Measurements from ENCODE around the gene SYNE3. TPM values are rescaled to one million over a fixed set of nuclear protein-coding genes. Genes with fewer than 3 reads are reported as not detected.

SYNE3 gene
- polyA plus RNA-seq, 1 donor (not counting 4 experiments of a cell fraction or from before 2014, with no cell fraction given), result 1.0 TPM

DNA sequence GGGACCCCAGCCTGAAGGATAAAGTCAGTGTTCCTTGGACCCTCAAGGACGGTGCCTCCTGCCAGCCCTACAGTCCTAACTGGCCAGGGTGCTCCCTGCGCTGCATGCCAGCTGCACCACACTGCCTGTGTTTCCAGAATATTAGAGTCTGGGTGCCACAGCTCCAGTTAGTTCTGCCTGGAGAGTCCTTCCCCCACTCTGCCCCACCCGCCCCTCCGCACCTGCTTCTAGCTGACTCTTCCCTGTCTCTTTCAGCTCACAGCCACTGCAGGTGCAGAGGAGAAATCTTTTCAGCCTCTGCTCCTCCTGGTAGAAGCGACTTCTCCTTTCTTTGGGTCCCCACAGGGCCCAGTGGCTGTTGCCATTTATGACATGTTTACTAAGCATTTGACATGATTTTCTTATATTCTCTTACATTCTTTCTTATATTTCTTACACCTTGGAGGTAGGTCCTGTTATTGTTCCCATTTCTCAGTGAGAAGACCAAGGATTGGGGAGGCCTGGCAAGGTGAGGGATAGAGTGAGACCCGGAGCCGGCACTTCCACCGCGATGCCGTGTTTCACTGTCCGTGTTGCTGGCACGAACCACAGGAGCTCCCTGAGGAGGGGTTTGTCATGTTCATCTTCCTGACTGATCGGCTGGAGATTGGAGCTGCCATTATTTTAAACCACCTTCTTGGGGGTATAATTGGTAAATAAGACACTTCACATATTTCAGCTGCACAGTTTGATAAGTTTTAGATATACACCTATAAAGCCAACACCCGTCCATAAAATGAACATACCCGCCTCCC, 29.4 kb downstream of the SYNE3 start:
- Histone ChIP-seq H3K4me3 (ENCODE audit: control insufficient read depth in 2 of 3, extremely low read depth in 1 of 3, insufficient read depth in 2 of 3, low read depth in 1 of 3, low read length in 3 of 3) (no peak overlapping the region), H3K9me1 (ENCODE audit: control insufficient read depth, extremely low read depth, insufficient read depth, low read length) (peaks cover 7% of the 10 kb centered on the region), H3K27me3 (ENCODE audit: control insufficient read depth, extremely low read depth, insufficient read depth, low read length) (no peaks in the 10 kb centered on the region), H3K9ac (ENCODE audit: control insufficient read depth, extremely low read depth, insufficient read depth, low read length) (no peak overlapping the region), H3K4me2 (ENCODE audit: control insufficient read depth, extremely low read depth, insufficient read depth, low read depth, low read length) (no peak overlapping the region), H3K36me3 (ENCODE audit: control insufficient read depth in 2 of 2, extremely low read depth in 1 of 2, insufficient read depth in 2 of 2, low read length in 2 of 2) (no peaks in the 10 kb centered on the region), H4K20me1 (ENCODE audit: control insufficient read depth, extremely low read depth, insufficient read depth, low read length) (peaks cover 5% of the 10 kb centered on the region), H3K27ac (ENCODE audit: control insufficient read depth, insufficient read depth, low read length) (no peak overlapping the region), H3K79me2 (ENCODE audit: control insufficient read depth, insufficient read depth, low read length) (no peaks in the 10 kb centered on the region), H2AFZ (ENCODE audit: control insufficient read depth, low read length) (no peak overlapping the region), H3K4me1 (ENCODE audit: control insufficient read depth, extremely low read depth, insufficient read depth, low read length) (peaks cover 40% of the 10 kb centered on the region), H3K9me3 (ENCODE audit: control insufficient read depth, low read depth, low read length) (no peaks in the 10 kb centered on the region)
- no peak for FAIRE-seq
- dilution Hi-C loops (cut with MboI; ENCODE audit: extremely low pct_ligation_motif_present, low sequenced_read_pairs), result no loop called here
- TF ChIP-seq, protein P1, sequence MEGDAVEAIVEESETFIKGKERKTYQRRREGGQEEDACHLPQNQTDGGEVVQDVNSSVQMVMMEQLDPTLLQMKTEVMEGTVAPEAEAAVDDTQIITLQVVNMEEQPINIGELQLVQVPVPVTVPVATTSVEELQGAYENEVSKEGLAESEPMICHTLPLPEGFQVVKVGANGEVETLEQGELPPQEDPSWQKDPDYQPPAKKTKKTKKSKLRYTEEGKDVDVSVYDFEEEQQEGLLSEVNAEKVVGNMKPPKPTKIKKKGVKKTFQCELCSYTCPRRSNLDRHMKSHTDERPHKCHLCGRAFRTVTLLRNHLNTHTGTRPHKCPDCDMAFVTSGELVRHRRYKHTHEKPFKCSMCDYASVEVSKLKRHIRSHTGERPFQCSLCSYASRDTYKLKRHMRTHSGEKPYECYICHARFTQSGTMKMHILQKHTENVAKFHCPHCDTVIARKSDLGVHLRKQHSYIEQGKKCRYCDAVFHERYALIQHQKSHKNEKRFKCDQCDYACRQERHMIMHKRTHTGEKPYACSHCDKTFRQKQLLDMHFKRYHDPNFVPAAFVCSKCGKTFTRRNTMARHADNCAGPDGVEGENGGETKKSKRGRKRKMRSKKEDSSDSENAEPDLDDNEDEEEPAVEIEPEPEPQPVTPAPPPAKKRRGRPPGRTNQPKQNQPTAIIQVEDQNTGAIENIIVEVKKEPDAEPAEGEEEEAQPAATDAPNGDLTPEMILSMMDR (optimal IDR thresholded peaks at IDR 0.05 in 1 of 3, IDR thresholded peaks at IDR 0.05 in 1 of 3, conservative IDR thresholded peaks at IDR 0.05 in 1 of 3; ENCODE audit: extremely low read depth in 1 of 3, insufficient read depth in 2 of 3, low read length in 3 of 3), result no peak
- no peak for TF ChIP-seq EZH2 (IDR thresholded peaks at IDR 0.05; ENCODE audit: low read length)
- no peak for DNase-seq (ENCODE audit: low read depth, low spot score)

DNA sequence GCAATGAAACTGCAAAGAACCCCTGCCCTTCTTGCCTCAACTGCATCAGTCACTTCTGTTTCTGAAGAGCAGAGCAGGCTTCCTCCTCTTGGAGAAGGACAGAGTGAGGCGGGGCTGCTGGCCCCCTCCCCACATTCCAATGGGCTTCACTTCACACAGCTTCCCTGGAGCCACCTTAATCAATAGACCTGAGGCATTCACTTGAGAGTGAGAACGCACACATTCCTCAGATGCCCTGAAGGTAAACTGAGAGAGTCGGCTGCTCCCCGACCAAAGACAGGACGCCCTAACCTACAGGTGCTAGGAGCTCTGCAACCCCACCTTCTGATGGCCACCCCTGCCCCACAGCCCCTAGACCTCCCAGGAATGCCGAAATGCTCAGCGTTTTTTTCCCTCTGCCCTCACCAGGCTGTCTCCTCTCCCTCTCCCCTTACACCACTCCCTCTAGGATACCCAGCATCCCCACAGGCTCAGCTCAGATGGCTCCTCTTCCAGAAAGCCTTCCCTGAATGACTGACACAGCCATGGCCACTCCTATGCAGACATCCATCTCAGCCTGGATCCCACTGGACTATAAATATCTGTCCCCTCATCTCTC, 31.1 kb downstream of the SYNE3 start:
- no peak overlapping the region for H3K4me2 ChIP-seq (ENCODE audit: control insufficient read depth, extremely low read depth, insufficient read depth, low read depth, low read length)
- H3K27ac ChIP-seq (ENCODE audit: control insufficient read depth, insufficient read depth, low read length), result no peak overlapping the region
- H3K36me3 ChIP-seq (ENCODE audit: control insufficient read depth in 2 of 2, extremely low read depth in 1 of 2, insufficient read depth in 2 of 2, low read length in 2 of 2), result no peaks in the 10 kb centered on the region
- dilution Hi-C loops (cut with MboI; ENCODE audit: extremely low pct_ligation_motif_present, low sequenced_read_pairs), result no loop called here
- H2AFZ ChIP-seq (ENCODE audit: control insufficient read depth, low read length), result no peak overlapping the region
- no peak for TF ChIP-seq EZH2 (IDR thresholded peaks at IDR 0.05; ENCODE audit: low read length)
- TF ChIP-seq, protein P1 (optimal IDR thresholded peaks at IDR 0.05 in 1 of 3, IDR thresholded peaks at IDR 0.05 in 1 of 3, conservative IDR thresholded peaks at IDR 0.05 in 1 of 3; ENCODE audit: extremely low read depth in 1 of 3, insufficient read depth in 2 of 3, low read length in 3 of 3), result no peak
- H3K4me1 ChIP-seq (ENCODE audit: control insufficient read depth, extremely low read depth, insufficient read depth, low read length), result peaks cover 27% of the 10 kb centered on the region
- no peaks in the 10 kb centered on the region for H3K9me3 ChIP-seq (ENCODE audit: control insufficient read depth, low read depth, low read length)
- FAIRE-seq (no peak), DNase-seq (ENCODE audit: low read depth, low spot score) (no peak)
- peaks cover 5% of the 10 kb centered on the region for H4K20me1 ChIP-seq (ENCODE audit: control insufficient read depth, extremely low read depth, insufficient read depth, low read length)
- no peaks in the 10 kb centered on the region for H3K79me2 ChIP-seq (ENCODE audit: control insufficient read depth, insufficient read depth, low read length)
- H3K9ac ChIP-seq (ENCODE audit: control insufficient read depth, extremely low read depth, insufficient read depth, low read length), result no peak overlapping the region
- no peaks in the 10 kb centered on the region for H3K27me3 ChIP-seq (ENCODE audit: control insufficient read depth, extremely low read depth, insufficient read depth, low read length)
- H3K4me3 ChIP-seq (ENCODE audit: control insufficient read depth in 2 of 3, extremely low read depth in 1 of 3, insufficient read depth in 2 of 3, low read depth in 1 of 3, low read length in 3 of 3), result no peak overlapping the region
- H3K9me1 ChIP-seq (ENCODE audit: control insufficient read depth, extremely low read depth, insufficient read depth, low read length), result peaks cover 7% of the 10 kb centered on the region
